GM21526 (cell line): Measurements from ENCODE around the gene LGI4.

Experiments used
- ATAC-seq: cut with Tn5 transposase; IDR thresholded peaks from one replicate; pipeline ENCODE4 v1.9.1; 2021; ENCODE audit warnings: moderate library complexity; ENCODE audit not compliant: unreplicated experiment, low FRiP score

Gene LGI4

GRCh38 chr19:35125270-35125717, 9.6 kb downstream of the LGI4 start:
- ATAC-seq, result no peak

GRCh38 chr19:35124098-35125060, 10.5 kb downstream of the LGI4 start:
- no peak for ATAC-seq

- ATAC-seq, result no peak
These were observed 11.3 kb downstream of the LGI4 start for GRCh38 chr19:35123573-35123972.

- no peak for ATAC-seq
These were observed 11.9 kb downstream of the LGI4 start for GRCh38 chr19:35122687-35123551.

GRCh38 chr19:35120898-35121297, 14.0 kb downstream of the LGI4 start:
- no peak for ATAC-seq

GRCh38 chr19:35120492-35120891, 14.4 kb downstream of the LGI4 start:
- no peak for ATAC-seq

- no peak for ATAC-seq
These were observed 15.2 kb downstream of the LGI4 start for GRCh38 chr19:35119578-35120155.

- ATAC-seq, result no peak
These were observed 15.8 kb downstream of the LGI4 start for GRCh38 chr19:35119091-35119490.

GRCh38 chr19:35118268-35119020, 16.4 kb downstream of the LGI4 start:
- ATAC-seq, result no peak

GRCh38 chr19:35117799-35118198, 17.1 kb downstream of the LGI4 start:
- ATAC-seq, result no peak

GRCh38 chr19:35117116-35117515, 17.7 kb downstream of the LGI4 start:
- ATAC-seq, result no peak

GRCh38 chr19:35116072-35116801, 18.6 kb downstream of the LGI4 start:
- no peak for ATAC-seq

GRCh38 chr19:35115177-35115951, 19.5 kb downstream of the LGI4 start, which contains the start of gene FXYD3:
TSS of gene FXYD3 (plus strand) at chr19:35115823. CDS start at chr19:35119377, 3,554 bp downstream.
- no peak for ATAC-seq

- ATAC-seq, result no peak
These were observed 20.3 kb downstream of the LGI4 start for GRCh38 chr19:35114353-35115176.

GRCh38 chr19:35112995-35113688, 21.7 kb downstream of the LGI4 start:
- no peak for ATAC-seq

- ATAC-seq, result no peak
These were observed 23.9 kb downstream of the LGI4 start for GRCh38 chr19:35110974-35111373.

GRCh38 chr19:35109395-35110112, 25.3 kb downstream of the LGI4 start:
- ATAC-seq, result no peak
